MM.1S (cell line): ENCODE results near the gene IER2.

ENCODE experiments used
- DNase-seq: peaks from one replicate; pipeline ENCODE4 v3.0.0-alpha.2; 2015
- H2AFZ ChIP-seq: fragments of 300-600 bp; sonication (generic); 2 replicates; pipeline ENCODE4 v1.6.0; 2016; ENCODE audit warnings: antibody characterized with exemption, low read length
- H3F3A ChIP-seq: fragments of 300-600 bp; sonication (generic); 2 replicates; pipeline ENCODE4 v1.6.1; 2016; ENCODE audit warnings: mild to moderate bottlenecking, antibody characterized with exemption, low read length, moderate library complexity, mixed read lengths; ENCODE audit not compliant: insufficient read depth
- H3K27ac ChIP-seq: fragments of 300-600 bp; sonication (generic); 2 replicates; pipeline ENCODE4 v1.5.1; 2016; ENCODE audit warnings: mild to moderate bottlenecking, low read length
- H3K27me3 ChIP-seq: fragments of 300-600 bp; sonication (generic); replicated peaks from 2 replicates; pipeline ENCODE4 v1.6.0; 2016; ENCODE audit warnings: low read length; ENCODE audit not compliant: insufficient read depth
- H3K36me3 ChIP-seq: fragments of 300-600 bp; sonication (generic); replicated peaks from 2 replicates; pipeline ENCODE4 v1.6.1; 2016; ENCODE audit warnings: mild to moderate bottlenecking, low read length, mixed read lengths; ENCODE audit not compliant: insufficient read depth
- H3K4me1 ChIP-seq: fragments of 300-600 bp; sonication (generic); 2 replicates; pipeline ENCODE4 v1.6.1; 2016; ENCODE audit warnings: low read length, mixed read lengths
- H3K4me2 ChIP-seq: fragments of 300-600 bp; sonication (generic); 2 replicates; pipeline ENCODE4 v1.6.0; 2016; ENCODE audit warnings: low read depth, low read length
- H3K4me3 ChIP-seq: fragments of 300-600 bp; sonication (generic); 2 replicates; pipeline ENCODE4 v1.5.1; 2016; ENCODE audit warnings: low read length, mixed read lengths
- H3K79me2 ChIP-seq: fragments of 300-600 bp; sonication (generic); 2 replicates; pipeline ENCODE4 v1.6.1; 2016; ENCODE audit warnings: mixed run types, low read length, mixed read lengths
- H3K9ac ChIP-seq: fragments of 300-600 bp; sonication (generic); 2 replicates; pipeline ENCODE4 v1.6.1; 2016; ENCODE audit warnings: low read length, mixed read lengths
- H3K9me2 ChIP-seq: fragments of 300-600 bp; sonication (generic); replicated peaks from 2 replicates; pipeline ENCODE4 v1.6.1; 2016; ENCODE audit warnings: mild to moderate bottlenecking, low read length, mixed read lengths; ENCODE audit not compliant: insufficient read depth
- H3K9me3 ChIP-seq: fragments of 300-600 bp; sonication (generic); replicated peaks from 2 replicates; pipeline ENCODE4 v1.6.1; 2016; ENCODE audit warnings: mild to moderate bottlenecking, low read length, mixed read lengths; ENCODE audit not compliant: insufficient read depth
- H4K20me1 ChIP-seq: fragments of 300-600 bp; sonication (generic); 2 replicates; pipeline ENCODE4 v1.6.1; 2016; ENCODE audit warnings: mild to moderate bottlenecking, low read length, moderate library complexity, mixed read lengths; ENCODE audit not compliant: insufficient read depth
- EZH2 ChIP-seq: fragments of 300-600 bp; sonication (generic); optimal IDR thresholded peaks from 2 replicates; pipeline ENCODE3; 2017; ENCODE audit warnings: low read depth, mild to moderate bottlenecking, antibody characterized with exemption, low read length, mixed read lengths
- EZH2phosphoT487 ChIP-seq: fragments of 300-600 bp; sonication (generic); IDR thresholded peaks from 2 replicates; pipeline ENCODE4 v1.6.1; 2018; ENCODE audit warnings: antibody characterized with exemption, low read length
- TF ChIP-seq, protein P1 (sequence below): fragments of 300-600 bp; sonication (generic); IDR thresholded peaks from 2 replicates; pipeline ENCODE4 v1.5.1; 2016; ENCODE audit warnings: antibody characterized with exemption, low read length, mixed read lengths

The IER2 gene

DNA sequence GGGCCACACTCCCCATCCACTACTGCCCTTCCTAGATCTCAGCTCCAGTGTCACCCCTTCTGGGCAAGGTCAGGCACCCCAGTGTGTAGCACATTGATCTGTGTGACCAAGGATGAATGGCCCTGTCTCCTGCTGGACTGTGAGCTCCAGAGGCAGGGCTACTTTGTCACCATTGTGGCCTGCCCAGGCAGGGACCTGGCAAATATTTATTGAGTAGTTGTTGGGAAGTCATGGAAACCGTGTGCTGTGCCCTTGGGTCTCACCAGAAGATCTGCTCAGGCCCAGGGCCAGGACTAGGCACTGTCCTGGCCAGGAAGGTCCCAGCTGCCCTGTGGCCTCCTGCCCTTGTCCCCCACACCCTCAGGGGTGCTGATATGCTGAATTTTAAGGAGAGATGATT lies 21.6 kb upstream of the IER2 start:
- H3K4me2 ChIP-seq: no peak overlapping the region
- H3K79me2 ChIP-seq: peaks cover 68% of the 10 kb centered on the region
- H4K20me1 ChIP-seq: no peaks in the 10 kb centered on the region
- H3K27me3 ChIP-seq: no peaks in the 10 kb centered on the region
- TF ChIP-seq EZH2: no peak
- TF ChIP-seq, protein P1, sequence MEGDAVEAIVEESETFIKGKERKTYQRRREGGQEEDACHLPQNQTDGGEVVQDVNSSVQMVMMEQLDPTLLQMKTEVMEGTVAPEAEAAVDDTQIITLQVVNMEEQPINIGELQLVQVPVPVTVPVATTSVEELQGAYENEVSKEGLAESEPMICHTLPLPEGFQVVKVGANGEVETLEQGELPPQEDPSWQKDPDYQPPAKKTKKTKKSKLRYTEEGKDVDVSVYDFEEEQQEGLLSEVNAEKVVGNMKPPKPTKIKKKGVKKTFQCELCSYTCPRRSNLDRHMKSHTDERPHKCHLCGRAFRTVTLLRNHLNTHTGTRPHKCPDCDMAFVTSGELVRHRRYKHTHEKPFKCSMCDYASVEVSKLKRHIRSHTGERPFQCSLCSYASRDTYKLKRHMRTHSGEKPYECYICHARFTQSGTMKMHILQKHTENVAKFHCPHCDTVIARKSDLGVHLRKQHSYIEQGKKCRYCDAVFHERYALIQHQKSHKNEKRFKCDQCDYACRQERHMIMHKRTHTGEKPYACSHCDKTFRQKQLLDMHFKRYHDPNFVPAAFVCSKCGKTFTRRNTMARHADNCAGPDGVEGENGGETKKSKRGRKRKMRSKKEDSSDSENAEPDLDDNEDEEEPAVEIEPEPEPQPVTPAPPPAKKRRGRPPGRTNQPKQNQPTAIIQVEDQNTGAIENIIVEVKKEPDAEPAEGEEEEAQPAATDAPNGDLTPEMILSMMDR: no peak
- TF ChIP-seq EZH2phosphoT487: no peak
- H3K4me1 ChIP-seq: no peaks in the 10 kb centered on the region
- H3F3A ChIP-seq: no peaks in the 10 kb centered on the region
- no peak overlapping the region for H3K4me3 ChIP-seq
- no peak overlapping the region for H2AFZ ChIP-seq
- H3K9me2 ChIP-seq: no peaks in the 10 kb centered on the region
- DNase-seq: no peak
- no peak overlapping the region for H3K27ac ChIP-seq
- no peak overlapping the region for H3K9ac ChIP-seq
- H3K36me3 ChIP-seq: no peaks in the 10 kb centered on the region
- H3K9me3 ChIP-seq: no peaks in the 10 kb centered on the region

DNA sequence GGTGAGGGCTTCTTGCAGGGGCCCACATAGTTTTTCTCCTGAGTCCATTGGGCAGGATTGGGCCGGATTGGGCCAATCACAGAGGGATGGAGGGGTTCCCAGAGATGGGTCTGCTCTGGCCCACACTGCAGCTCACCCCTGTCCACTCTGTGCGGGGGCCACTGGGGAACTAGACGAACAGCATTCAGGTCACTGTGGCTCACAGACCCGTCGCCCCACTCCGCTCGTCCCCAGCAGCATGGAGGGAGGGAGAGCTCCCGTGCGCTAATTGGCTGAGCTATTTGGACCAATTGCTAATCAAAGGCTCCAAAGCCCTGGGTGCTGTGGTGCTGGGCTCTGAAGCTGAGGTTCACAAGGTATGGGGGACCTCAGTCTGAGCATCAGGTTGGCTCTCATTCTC lies 20.8 kb upstream of the IER2 start:
- Histone ChIP-seq H3K79me2 (peaks cover 72% of the 10 kb centered on the region), H3K36me3 (no peaks in the 10 kb centered on the region), H3K27me3 (no peaks in the 10 kb centered on the region), H3K4me2 (no peak overlapping the region), H3K9me3 (no peaks in the 10 kb centered on the region), H3K9ac (no peak overlapping the region), H4K20me1 (no peaks in the 10 kb centered on the region), H3K9me2 (no peaks in the 10 kb centered on the region), H3K4me1 (no peaks in the 10 kb centered on the region), H3K27ac (no peak overlapping the region), H3K4me3 (no peak overlapping the region), H3F3A (no peaks in the 10 kb centered on the region), H2AFZ (no peak overlapping the region)
- DNase-seq: no peak
- TF ChIP-seq, protein P1: no peak
- TF ChIP-seq EZH2: no peak
- no peak for TF ChIP-seq EZH2phosphoT487

DNA sequence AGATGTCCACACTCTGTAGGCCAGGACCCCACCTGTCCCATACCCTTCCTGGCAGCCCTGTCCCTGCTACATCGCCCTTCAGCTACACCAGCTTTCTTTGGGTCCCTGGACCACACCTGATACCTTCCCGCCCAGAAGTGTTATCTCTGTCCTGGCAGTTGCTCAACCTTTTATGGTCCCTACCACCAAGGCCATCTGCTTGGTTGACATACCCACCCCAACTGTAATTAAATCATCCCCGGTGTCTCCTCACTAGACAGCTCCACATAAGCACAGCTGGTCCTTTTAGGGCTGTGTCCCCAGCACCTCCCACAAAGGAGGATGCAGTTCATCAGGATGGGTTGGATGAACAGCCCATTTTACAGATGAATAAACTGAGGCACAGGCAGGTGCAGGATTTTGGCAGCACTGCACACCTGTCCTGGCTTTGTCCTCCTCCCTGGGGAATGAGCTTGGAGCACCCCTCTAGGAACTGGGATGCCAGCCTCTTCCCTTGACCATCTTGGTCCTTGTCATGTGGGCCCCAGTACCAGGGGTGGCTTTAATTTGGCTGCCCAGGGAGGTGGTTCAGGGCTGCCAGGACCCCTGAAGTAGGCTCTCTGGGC lies 19.2 kb upstream of the IER2 start:
- Histone ChIP-seq H3F3A (no peaks in the 10 kb centered on the region), H3K9me2 (no peaks in the 10 kb centered on the region), H3K4me2 (no peak overlapping the region), H2AFZ (no peak overlapping the region), H3K9me3 (no peaks in the 10 kb centered on the region), H3K27ac (no peak overlapping the region), H4K20me1 (no peaks in the 10 kb centered on the region), H3K4me1 (no peaks in the 10 kb centered on the region), H3K27me3 (no peaks in the 10 kb centered on the region), H3K36me3 (no peaks in the 10 kb centered on the region), H3K4me3 (no peak overlapping the region), H3K9ac (no peak overlapping the region), H3K79me2 (peaks cover 68% of the 10 kb centered on the region)
- no peak for DNase-seq
- TF ChIP-seq, protein P1: no peak
- no peak for TF ChIP-seq EZH2phosphoT487
- TF ChIP-seq EZH2: no peak
